Activated CD4-positive, CD25-positive, alpha-beta regulatory T cell treated with anti-CD3 and anti-CD28 coated beads, Interleukin-2, amount 50 U/mL, for 16 hours (primary cell): ENCODE data around the gene VPS72.

Experiments used
- DNase-seq: peaks from one replicate; pipeline ENCODE4 v3.0.0-alpha.2; 2020; ENCODE audit warnings: low read depth, low spot score

The VPS72 gene

DNA sequence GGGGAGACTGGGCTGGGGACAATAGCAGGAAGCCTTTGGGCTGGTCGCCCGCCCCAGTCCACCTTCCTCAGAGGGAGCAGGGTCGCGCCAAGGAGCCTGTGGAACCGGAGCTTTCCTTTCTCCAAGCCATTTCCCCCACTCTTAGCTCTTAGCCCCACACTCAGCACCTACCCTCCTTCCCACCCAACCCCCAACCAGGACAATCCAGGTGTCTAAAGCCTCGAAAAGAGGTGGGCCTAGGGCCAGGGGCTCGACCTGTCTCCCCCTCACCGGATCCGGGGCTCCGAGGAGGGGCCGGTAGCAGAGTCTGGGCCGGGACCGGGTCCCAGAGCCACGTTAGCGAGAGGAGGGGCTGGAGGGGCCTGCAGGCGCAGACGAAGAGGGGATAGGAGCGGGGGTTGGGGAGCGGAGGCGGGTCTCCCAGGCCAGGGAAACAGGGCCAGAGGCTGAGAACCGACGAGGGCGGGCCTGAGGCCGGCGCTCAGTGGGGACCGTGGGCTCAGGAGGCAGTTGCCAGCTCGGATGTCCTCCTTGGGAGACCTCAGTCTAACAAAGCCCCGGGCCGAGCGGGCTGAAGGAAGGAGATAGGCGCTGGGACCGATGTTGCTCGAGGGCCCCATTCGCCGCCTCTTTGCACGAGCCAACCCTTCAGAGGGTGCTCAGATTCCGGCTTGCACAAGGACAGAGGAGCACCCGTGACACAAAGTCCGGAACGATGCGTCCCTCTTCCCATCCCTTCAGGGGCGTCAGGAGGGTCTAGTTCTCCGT is 44.5 kb downstream of the VPS72 start:
- no peak for DNase-seq

DNA sequence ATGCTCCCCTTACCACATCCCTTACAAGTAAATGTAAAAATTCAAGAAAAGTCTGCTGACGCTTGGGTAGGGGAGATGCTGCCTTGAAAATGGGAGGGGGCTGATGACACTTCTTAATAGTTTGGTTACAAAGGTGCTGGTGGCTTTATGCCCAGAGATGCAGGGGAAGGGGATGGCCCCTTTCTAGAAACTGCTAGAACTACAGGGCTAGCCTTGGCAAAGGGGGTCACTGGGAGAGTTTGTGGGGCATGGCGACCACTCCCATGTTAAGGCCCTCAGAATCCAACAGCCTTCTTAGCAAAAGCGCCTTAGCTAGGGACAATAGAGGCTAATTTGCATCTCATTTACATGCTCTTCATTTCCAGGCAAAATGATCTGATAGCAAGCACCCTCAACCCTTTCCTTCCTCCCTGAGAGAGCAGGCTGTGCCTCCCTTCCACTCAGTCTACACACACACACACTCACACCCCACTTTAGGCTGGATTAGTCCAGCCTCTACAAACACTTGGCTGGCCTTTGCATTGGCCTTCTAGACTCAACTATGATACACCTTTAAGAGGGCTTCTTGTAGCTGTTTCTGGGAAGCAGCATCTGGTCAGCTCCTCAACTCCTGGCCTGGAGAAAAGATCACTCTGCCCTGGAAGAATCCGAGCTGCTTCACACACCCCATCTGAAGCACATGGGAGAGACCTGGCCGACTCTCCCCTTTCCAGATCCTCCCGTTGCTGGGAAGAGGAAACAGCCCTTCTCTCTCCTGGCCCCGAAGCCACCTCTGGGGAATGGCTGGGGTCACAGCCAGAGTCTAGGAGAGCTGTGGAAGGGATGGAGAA is 45.3 kb downstream of the VPS72 start:
- no peak for DNase-seq

DNA sequence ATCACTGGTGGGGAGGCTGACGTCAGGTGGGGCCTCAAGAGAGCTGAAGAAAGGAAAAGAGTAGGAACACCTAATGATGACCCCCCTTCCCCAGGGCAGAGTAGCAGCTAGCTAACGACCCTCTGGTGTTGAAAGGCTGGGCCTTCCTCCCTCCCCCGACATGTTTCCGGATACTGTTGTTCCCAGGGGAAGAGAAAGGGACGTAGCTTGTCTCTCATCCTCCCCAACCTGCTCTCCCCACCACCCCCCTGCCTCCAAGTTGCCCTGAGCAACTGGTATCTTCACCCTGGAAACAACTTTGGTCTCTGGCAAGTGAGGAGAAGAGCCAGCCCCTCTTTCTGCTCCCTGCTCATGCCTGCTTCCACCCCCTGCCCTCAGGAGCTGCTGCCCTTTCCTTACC is 46.0 kb downstream of the VPS72 start:
- no peak for DNase-seq

DNA sequence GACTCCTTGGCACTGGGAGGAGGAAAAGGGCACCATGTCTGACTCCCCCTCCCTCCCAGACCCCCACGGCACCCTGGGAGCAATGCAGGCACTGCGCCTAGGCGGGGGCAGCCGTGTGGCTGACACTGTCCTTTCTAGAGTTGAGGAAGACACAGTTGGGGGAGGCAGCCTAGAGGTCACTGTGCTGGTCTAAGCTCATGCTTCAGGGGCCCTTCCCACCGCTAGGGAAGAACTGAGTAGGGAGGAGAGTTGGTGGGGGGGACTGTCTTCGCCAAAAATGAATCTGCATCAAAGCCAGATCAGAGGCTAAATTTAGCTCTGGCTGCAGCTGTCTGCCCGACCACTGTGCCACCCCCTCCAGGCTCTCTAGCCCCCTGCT is 47.0 kb downstream of the VPS72 start:
- no peak for DNase-seq

DNA sequence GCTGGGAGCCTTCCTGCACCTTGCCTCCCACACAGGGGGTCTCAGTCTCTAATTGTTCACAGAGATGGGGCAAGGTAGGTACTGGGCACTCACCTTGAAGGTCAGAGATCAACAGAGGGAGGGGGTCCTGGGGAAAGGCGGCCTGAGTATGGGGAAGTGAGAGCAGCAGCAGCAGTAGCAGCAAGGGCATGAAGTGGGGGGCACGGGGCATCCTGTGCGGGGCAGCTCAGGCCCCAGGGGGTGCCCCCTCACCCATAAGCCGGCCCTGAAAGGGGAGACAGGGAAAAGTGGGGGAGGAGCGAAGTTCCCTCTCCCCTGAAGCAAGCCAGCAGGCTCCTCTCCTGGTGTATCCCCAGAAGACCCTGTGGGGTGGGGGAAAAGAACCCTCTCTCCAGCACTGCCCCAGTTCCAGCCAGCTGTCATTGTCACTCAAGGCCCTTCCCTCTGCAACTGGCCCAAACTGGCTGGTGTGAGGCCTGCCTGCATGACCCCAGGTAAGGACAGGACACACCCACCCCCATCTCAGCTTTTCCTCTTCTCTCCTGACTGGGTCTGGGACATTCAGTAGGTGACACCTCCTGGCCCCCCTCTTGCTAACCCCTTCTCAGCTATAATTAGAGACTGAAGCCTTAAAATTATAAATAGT is 47.5 kb downstream of the VPS72 start:
- DNase-seq, result no peak

DNA sequence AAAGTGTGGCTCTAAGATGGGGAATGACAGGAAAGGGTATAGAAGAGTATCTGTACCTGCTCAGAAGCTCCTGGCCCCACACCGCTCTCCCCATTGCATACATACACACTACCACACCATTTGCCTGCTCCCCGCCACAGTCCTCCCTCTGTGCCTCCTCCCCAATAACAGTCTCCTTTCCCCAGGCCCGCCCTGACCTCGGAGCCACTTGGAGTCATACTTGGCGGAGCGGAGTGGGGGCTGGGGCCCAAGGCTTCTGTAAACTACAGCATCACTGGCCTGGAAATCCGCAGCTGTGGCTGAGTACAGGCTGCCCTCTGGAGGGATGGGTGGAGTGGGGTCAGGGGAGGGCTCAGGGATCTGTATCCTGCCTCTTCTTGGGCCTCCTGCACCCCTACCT is 52.2 kb downstream of the VPS72 start:
- DNase-seq, result no peak

DNA sequence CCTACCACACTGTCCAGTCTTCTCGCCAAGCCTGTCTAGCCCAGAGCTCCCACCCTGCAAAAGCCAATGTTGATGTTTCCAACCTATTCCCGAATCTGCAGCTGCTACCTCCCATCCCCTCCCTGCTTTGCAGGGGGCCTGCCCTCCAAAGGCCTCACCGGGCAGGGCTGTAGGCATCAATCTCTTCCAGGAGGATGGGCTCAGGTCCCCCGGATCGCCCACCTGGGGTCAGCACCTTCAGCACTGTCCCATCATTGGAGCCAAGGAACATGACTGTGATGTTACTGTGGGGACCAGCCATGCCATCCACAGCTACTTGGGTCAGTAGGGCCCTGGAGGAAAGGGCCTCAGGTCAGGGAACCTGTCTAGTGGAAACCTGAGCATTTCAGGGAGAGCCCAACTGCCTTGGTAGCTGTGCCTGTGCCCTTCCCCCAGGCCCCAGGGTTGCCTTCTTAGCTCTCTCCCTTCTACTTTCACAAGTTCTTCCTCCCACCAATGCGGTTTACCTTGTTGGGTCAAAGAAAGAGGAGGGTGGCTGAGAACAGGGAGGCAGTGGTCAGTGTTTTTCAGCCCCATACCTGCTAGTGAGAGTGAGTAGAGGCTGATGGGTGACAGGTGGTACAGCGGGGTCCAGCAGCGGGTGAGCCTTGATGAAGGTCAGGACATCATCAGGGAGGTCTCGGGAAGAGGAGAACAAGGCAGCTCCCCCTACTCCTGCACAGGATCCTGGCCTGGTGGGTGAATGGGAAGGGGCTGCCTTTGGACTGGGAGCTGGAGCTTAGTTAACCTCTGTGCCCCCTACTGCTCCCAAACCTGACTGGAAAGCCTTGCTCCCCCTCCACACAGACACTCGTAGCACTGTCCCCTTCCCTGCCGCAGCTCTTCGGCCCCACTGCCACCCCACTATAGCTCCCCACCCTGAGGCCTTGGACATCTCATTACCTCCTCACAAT is 54.3 kb downstream of the VPS72 start:
- DNase-seq, result no peak

DNA sequence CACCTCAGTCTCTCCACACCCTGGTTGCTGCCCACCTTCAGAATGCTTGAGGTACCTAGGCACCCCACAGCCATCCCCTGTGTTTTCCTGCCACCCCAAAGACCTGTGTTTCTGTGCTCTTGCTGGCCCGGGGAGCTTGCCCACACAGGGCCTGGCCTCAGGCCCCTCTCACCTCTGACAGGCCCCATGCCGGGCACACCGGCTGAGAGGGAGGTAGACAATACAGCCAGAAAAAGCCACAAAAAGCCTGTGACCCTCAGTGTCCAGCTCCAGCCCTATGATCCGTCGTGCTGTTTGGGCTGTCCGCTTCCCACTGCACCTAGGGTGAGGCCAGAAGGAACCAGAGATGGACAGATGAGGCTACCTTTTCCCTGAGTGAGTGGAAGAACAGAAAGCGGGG is 55.0 kb downstream of the VPS72 start:
- no peak for DNase-seq

DNA sequence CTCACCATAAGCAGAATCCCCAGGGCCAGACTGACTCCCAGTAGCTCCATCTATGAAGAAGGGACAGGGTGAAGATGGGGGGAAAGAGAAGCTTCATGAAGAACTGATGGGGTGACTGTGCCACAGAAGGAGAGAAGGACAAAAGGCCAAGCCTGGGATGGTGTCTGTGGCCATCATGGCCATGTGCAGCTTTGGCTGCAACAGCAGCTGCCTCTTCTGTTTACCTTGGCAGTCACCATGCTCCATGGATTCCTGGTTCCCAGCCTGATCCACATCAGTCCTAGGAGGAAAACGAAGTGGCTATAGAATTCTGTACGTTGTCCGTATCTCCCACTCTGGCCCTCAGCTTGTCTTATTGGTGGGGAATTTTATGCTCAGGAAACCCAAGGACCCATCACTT is 55.6 kb downstream of the VPS72 start:
- no peak for DNase-seq

DNA sequence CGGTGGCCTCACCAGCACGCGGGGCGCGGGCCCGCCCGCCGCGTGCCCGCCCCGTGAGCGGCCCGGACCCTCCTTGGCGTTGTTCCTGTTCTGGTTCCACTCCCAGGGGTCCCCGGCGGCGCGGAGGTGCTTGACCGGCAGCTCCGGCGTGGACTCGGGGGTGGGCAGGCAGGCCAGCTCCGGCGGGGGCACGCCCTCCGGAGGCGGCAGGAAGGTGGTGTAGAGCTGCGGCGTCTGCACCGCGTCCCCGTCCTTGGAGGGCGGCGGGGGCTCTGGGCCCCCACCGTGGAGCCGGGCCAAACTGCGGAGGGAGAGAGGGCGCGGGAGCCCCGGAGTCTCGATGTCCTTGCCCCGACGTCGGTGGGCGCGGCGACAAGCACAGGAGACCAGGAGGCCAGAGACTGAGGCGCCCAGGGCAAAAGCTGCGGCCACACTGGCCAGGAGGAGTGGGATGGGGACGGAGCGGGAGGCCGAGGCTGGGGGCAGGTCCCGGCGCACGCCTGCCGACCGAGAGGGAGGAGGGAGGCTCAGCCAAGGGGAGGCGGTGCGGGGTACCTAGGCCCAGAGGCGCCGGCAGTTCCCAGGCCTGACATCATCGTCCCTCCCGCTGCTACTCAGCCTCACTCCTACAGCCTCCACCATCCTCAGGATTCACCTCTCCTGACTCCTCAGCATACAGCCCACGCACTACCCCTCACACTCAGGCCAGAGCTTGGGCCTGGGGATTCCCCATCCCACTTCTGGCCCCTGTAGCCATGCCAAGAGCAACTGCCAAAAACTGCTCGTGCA is 56.8 kb downstream of the VPS72 start:
- no peak for DNase-seq

DNA sequence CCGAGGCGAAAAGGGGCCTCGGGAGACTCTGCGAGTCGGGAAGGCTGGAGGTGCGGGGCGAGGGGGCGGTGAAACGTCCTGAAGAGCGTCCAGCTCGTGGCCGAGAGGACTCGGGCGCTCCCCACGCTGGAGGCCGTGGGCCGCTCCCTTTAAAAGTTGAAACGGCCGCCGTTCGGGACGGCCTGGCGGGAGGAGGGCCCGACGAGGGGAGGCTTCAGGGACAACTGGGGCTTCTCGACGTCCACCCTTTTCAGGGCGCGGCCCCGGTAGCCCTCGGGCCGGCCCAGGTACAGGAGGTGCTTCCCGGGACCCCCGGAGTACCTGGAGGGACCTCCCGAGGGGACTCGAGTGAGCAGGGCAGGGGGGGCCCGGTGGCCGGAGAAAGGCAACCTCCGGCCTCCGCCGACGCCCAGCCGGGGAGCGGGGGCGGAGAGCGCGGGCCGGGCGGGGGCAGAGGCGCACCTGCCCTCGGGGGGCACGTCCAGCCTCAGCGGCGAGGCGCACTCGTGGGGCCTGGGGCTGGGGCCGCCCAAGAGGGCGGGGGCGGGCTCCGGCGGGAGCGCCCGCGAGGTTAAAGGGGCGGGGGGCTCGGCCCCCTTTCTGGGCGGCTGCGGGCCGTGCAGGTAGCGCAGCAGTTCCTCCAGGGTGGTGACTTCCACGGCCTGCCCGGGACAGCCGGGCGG is 57.5 kb downstream of the VPS72 start:
- no peak for DNase-seq

DNA sequence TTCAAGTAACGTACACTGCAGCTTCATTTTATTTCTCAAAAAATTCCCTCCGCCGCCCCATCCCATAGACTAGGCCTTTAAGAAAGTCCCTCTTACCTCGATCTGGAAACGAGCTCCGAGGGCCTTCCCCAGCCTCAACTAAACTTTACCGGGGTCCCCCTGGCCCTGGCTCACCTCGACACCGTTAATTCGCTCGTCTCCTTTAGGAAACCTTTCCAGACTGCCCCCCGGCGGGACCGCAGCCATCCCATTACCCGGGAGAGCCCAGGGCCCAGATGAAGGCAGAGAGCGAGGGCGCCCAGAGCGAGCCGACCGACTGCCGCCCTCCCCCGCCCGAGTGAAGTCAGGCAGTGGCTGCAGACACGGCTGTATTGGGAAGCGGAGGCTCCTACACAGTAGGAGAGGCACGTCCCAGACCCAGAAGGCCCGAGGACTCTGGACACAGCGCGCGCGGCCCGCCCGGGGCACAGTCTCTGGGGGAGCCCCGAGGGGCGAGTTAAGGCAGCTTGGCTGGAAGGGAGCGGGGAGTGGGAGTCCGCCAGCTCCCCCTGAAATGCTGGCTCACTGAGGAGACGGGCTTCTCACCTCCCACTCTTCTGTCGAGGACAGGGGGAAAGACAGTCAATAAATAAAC is 58.2 kb downstream of the VPS72 start:
- DNase-seq, result no peak

DNA sequence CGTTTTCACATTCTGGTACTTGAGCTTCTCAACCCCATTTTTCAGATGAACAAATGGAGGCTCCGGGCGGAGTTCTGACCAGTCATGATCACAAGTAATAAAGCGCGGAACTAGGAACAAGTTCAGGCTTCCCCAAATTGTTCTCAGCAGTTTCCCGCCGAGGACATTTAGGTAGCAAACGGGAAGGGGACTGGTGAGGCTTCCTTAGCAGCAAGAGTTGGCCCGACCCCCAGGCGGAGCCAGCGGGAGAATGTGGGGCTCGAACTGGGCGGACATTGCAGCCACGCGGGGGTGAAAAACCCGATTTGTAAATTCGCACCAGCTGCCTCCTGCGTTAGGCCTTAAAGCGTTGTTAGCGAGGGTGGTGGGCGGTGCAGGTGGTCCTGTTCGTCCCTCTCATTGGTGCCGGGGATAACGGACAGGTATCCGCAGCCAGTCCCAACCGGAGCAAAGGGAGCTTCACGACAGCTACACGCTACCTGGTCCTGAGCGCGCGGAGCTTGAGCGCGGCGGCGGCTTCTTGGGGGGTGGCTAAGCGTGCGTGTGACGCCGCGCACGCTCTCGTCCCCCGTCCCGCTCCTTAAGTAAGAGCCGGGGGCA is 58.9 kb downstream of the VPS72 start:
- DNase-seq, result peak; percentile 60

DNA sequence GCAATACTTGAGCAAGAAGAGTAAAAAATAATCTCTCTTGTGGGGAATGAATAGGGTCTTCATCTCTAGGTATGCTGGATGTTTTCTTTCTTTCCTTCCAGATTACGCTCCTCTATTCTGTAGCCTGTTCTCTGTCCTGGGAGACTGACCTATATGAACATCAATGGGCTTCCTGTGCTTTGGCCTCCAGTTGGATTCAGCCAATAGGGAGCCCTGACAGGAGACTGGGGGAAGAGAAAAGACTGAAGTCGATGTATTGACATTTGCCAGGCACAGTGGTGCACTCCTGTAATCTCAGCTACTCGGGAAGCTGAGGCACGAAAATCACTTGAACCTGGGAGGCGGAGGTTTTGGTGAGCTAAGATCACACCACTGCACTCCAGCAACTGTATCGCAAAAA is 61.2 kb downstream of the VPS72 start:
- DNase-seq, result no peak
